ENCODE measurements around the gene TJAP1.

The TJAP1 gene

GRCh38 chr6:43478008-43478372, 620 bp downstream of the TJAP1 start:
- Histone ChIP-seq H3K4me3 (ENCODE audit: low read length in 2 of 2) (peak overlapping the region; percentile 71 to 86), H3K27me3 (ENCODE audit: control insufficient read depth in 1 of 2, insufficient read depth in 2 of 2, low read length in 2 of 2) (no peaks in the 10 kb centered on the region), H3K9ac (ENCODE audit: low read length in 2 of 2) (peak overlapping the region; percentile 75 to 95), H3K36me3 (ENCODE audit: control insufficient read depth in 2 of 2, insufficient read depth in 2 of 2, low read length in 2 of 2) (no peaks in the 10 kb centered on the region), H3K27ac (ENCODE audit: low read length) (peak overlapping the region; percentile 58), H3K4me1 (ENCODE audit: control insufficient read depth, insufficient read depth, low read length) (peaks cover 15% of the 10 kb centered on the region), H3K9me3 (ENCODE audit: control insufficient read depth in 2 of 2, low read length in 2 of 2) (no peaks in the 10 kb centered on the region)

GRCh38 chr6:43481075-43481474, 3.7 kb downstream of the TJAP1 start:
- H3K9ac ChIP-seq (ENCODE audit: low read length in 2 of 2): no peak overlapping the region
- H3K4me3 ChIP-seq (ENCODE audit: low read length in 2 of 2): no peak overlapping the region
- H3K9me3 ChIP-seq (ENCODE audit: control insufficient read depth in 2 of 2, low read length in 2 of 2): no peaks in the 10 kb centered on the region
- H3K27me3 ChIP-seq (ENCODE audit: control insufficient read depth in 1 of 2, insufficient read depth in 2 of 2, low read length in 2 of 2): no peaks in the 10 kb centered on the region
- peaks cover 0 to 2% of the 10 kb centered on the region in 2 donors for H3K36me3 ChIP-seq (ENCODE audit: control insufficient read depth in 2 of 2, insufficient read depth in 2 of 2, low read length in 2 of 2)
- H3K27ac ChIP-seq (ENCODE audit: low read length): no peak overlapping the region
- peaks cover 15% of the 10 kb centered on the region for H3K4me1 ChIP-seq (ENCODE audit: control insufficient read depth, insufficient read depth, low read length)

- Histone ChIP-seq H3K36me3 (ENCODE audit: control insufficient read depth in 2 of 2, insufficient read depth in 2 of 2, low read length in 2 of 2) (peaks cover 0 to 2% of the 10 kb centered on the region in 2 donors), H3K4me3 (ENCODE audit: low read length in 2 of 2) (no peak overlapping the region), H3K9me3 (ENCODE audit: control insufficient read depth in 2 of 2, low read length in 2 of 2) (no peaks in the 10 kb centered on the region), H3K27ac (ENCODE audit: low read length) (no peak overlapping the region), H3K9ac (ENCODE audit: low read length in 2 of 2) (no peak overlapping the region), H3K27me3 (ENCODE audit: control insufficient read depth in 1 of 2, insufficient read depth in 2 of 2, low read length in 2 of 2) (no peaks in the 10 kb centered on the region), H3K4me1 (ENCODE audit: control insufficient read depth, insufficient read depth, low read length) (peaks cover 15% of the 10 kb centered on the region)
Measured at GRCh38 chr6:43481591-43482236, 4.3 kb downstream of the TJAP1 start.

GRCh38 chr6:43488667-43489276, 11.4 kb downstream of the TJAP1 start:
- Histone ChIP-seq H3K4me1 (ENCODE audit: control insufficient read depth, insufficient read depth, low read length) (peaks cover 27% of the 10 kb centered on the region), H3K36me3 (ENCODE audit: control insufficient read depth in 2 of 2, insufficient read depth in 2 of 2, low read length in 2 of 2) (peaks cover 0 to 10% of the 10 kb centered on the region in 2 donors), H3K4me3 (ENCODE audit: low read length in 2 of 2) (no peak overlapping the region), H3K27me3 (ENCODE audit: control insufficient read depth in 1 of 2, insufficient read depth in 2 of 2, low read length in 2 of 2) (no peaks in the 10 kb centered on the region), H3K27ac (ENCODE audit: low read length) (no peak overlapping the region), H3K9me3 (ENCODE audit: control insufficient read depth in 2 of 2, low read length in 2 of 2) (no peaks in the 10 kb centered on the region), H3K9ac (ENCODE audit: low read length in 2 of 2) (no peak overlapping the region)

DNA sequence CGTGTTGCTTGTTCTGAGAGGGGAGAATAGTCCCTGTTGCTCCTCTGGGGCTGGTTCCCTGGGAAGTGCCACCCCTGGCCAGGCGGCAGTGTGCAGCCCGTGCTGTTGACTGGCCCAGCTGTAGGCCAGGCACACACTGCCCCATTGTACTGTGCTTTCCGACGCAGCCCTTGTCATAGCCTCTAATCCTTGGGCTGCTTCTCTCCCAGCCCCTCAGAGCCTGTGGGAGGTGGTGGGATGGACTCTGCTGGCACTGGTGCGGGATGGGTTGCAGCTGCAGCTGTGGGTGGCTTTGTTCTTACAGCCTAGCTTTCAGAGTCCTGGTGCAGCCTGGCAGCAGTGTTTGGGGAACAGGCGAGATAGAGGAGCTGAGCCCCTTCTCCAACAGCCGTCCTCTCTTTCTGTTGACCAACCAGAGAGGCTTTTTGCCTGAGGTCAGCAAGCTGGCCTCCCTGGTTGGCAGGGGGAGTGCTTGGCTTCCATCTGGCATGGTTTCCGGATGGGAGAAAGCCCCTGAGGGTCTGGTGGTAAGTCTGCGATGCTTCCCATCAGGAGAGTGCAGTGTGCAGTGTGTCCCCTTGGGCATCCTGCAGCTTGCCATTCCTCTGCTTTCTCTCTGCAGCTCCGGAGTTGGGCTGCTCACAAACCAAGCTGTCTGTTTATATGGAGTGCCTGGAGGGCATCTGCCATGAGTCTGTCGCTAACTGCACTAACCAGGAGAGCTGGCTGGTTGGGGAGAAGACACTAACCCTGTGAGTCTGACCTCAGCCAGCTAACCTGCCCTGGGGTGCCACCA, 12.1 kb downstream of the TJAP1 start:
- Histone ChIP-seq H3K27me3 (ENCODE audit: control insufficient read depth in 1 of 2, insufficient read depth in 2 of 2, low read length in 2 of 2) (no peaks in the 10 kb centered on the region), H3K36me3 (ENCODE audit: control insufficient read depth in 2 of 2, insufficient read depth in 2 of 2, low read length in 2 of 2) (peaks cover 0 to 10% of the 10 kb centered on the region in 2 donors), H3K9ac (ENCODE audit: low read length in 2 of 2) (no peak overlapping the region), H3K9me3 (ENCODE audit: control insufficient read depth in 2 of 2, low read length in 2 of 2) (no peaks in the 10 kb centered on the region), H3K4me3 (ENCODE audit: low read length in 2 of 2) (no peak overlapping the region), H3K27ac (ENCODE audit: low read length) (no peak overlapping the region), H3K4me1 (ENCODE audit: control insufficient read depth, insufficient read depth, low read length) (peaks cover 30% of the 10 kb centered on the region)

GRCh38 chr6:43490523-43490939, 13.2 kb downstream of the TJAP1 start:
- Histone ChIP-seq H3K27ac (ENCODE audit: low read length) (no peak overlapping the region), H3K9me3 (ENCODE audit: control insufficient read depth in 2 of 2, low read length in 2 of 2) (no peaks in the 10 kb centered on the region), H3K36me3 (ENCODE audit: control insufficient read depth in 2 of 2, insufficient read depth in 2 of 2, low read length in 2 of 2) (peaks cover 0 to 12% of the 10 kb centered on the region in 2 donors), H3K4me1 (ENCODE audit: control insufficient read depth, insufficient read depth, low read length) (peaks cover 30% of the 10 kb centered on the region), H3K27me3 (ENCODE audit: control insufficient read depth in 1 of 2, insufficient read depth in 2 of 2, low read length in 2 of 2) (no peaks in the 10 kb centered on the region), H3K9ac (ENCODE audit: low read length in 2 of 2) (no peak overlapping the region), H3K4me3 (ENCODE audit: low read length in 2 of 2) (no peak overlapping the region)

- Histone ChIP-seq H3K4me1 (ENCODE audit: control insufficient read depth, insufficient read depth, low read length) (peaks cover 42% of the 10 kb centered on the region), H3K9me3 (ENCODE audit: control insufficient read depth in 2 of 2, low read length in 2 of 2) (no peaks in the 10 kb centered on the region), H3K4me3 (ENCODE audit: low read length in 2 of 2) (peak overlapping the region in 1 of 2 donors; percentile 44), H3K27me3 (ENCODE audit: control insufficient read depth in 1 of 2, insufficient read depth in 2 of 2, low read length in 2 of 2) (no peaks in the 10 kb centered on the region), H3K9ac (ENCODE audit: low read length in 2 of 2) (peak overlapping the region; percentile 14 to 21), H3K36me3 (ENCODE audit: control insufficient read depth in 2 of 2, insufficient read depth in 2 of 2, low read length in 2 of 2) (peaks cover 0 to 7% of the 10 kb centered on the region in 2 donors), H3K27ac (ENCODE audit: low read length) (no peak overlapping the region)
Measured at GRCh38 chr6:43491750-43492661, 14.6 kb downstream of the TJAP1 start.

- H3K36me3 ChIP-seq (ENCODE audit: control insufficient read depth in 2 of 2, insufficient read depth in 2 of 2, low read length in 2 of 2): peaks cover 0 to 12% of the 10 kb centered on the region in 2 donors
- no peaks in the 10 kb centered on the region for H3K9me3 ChIP-seq (ENCODE audit: control insufficient read depth in 2 of 2, low read length in 2 of 2)
- no peaks in the 10 kb centered on the region for H3K27me3 ChIP-seq (ENCODE audit: control insufficient read depth in 1 of 2, insufficient read depth in 2 of 2, low read length in 2 of 2)
- H3K27ac ChIP-seq (ENCODE audit: low read length): no peak overlapping the region
- peak overlapping the region in 1 of 2 donors; percentile 44 for H3K4me3 ChIP-seq (ENCODE audit: low read length in 2 of 2)
- no peak overlapping the region for H3K9ac ChIP-seq (ENCODE audit: low read length in 2 of 2)
- H3K4me1 ChIP-seq (ENCODE audit: control insufficient read depth, insufficient read depth, low read length): peaks cover 44% of the 10 kb centered on the region
Measured at GRCh38 chr6:43492673-43493072, 15.3 kb downstream of the TJAP1 start.

- Histone ChIP-seq H3K4me1 (ENCODE audit: control insufficient read depth, insufficient read depth, low read length) (peaks cover 44% of the 10 kb centered on the region), H3K36me3 (ENCODE audit: control insufficient read depth in 2 of 2, insufficient read depth in 2 of 2, low read length in 2 of 2) (peaks cover 0 to 18% of the 10 kb centered on the region in 2 donors), H3K27me3 (ENCODE audit: control insufficient read depth in 1 of 2, insufficient read depth in 2 of 2, low read length in 2 of 2) (no peaks in the 10 kb centered on the region), H3K9me3 (ENCODE audit: control insufficient read depth in 2 of 2, low read length in 2 of 2) (no peaks in the 10 kb centered on the region), H3K4me3 (ENCODE audit: low read length in 2 of 2) (no peak overlapping the region), H3K9ac (ENCODE audit: low read length in 2 of 2) (no peak overlapping the region), H3K27ac (ENCODE audit: low read length) (no peak overlapping the region)
Measured at GRCh38 chr6:43493230-43493629, 15.9 kb downstream of the TJAP1 start.

- Histone ChIP-seq H3K9ac (ENCODE audit: low read length in 2 of 2) (no peak overlapping the region), H3K4me3 (ENCODE audit: low read length in 2 of 2) (no peak overlapping the region), H3K27ac (ENCODE audit: low read length) (no peak overlapping the region), H3K4me1 (ENCODE audit: control insufficient read depth, insufficient read depth, low read length) (peaks cover 41% of the 10 kb centered on the region), H3K36me3 (ENCODE audit: control insufficient read depth in 2 of 2, insufficient read depth in 2 of 2, low read length in 2 of 2) (peaks cover 0 to 22% of the 10 kb centered on the region in 2 donors), H3K9me3 (ENCODE audit: control insufficient read depth in 2 of 2, low read length in 2 of 2) (no peaks in the 10 kb centered on the region), H3K27me3 (ENCODE audit: control insufficient read depth in 1 of 2, insufficient read depth in 2 of 2, low read length in 2 of 2) (no peaks in the 10 kb centered on the region)
Measured at GRCh38 chr6:43493833-43494232, 16.5 kb downstream of the TJAP1 start.
